Activated naive CD4-positive, alpha-beta T cell treated with anti-CD3 and anti-CD28 coated beads, Interleukin-2, amount 50 U/mL, for 16 hours (primary cell): ENCODE data around the gene IL1RAPL1.

Experiments used
- DNase-seq: peaks from one replicate; pipeline ENCODE4 v3.0.0-alpha.2; 2020

IL1RAPL1 gene

GRCh38 chrX:29138003-29138402 lies 550.8 kb downstream of the IL1RAPL1 start:
- no peak for DNase-seq

- no peak for DNase-seq
Observed at GRCh38 chrX:29143356-29143755, 556.1 kb downstream of the IL1RAPL1 start.

- DNase-seq = no peak
Observed at GRCh38 chrX:29143756-29144155, 556.5 kb downstream of the IL1RAPL1 start.

DNA sequence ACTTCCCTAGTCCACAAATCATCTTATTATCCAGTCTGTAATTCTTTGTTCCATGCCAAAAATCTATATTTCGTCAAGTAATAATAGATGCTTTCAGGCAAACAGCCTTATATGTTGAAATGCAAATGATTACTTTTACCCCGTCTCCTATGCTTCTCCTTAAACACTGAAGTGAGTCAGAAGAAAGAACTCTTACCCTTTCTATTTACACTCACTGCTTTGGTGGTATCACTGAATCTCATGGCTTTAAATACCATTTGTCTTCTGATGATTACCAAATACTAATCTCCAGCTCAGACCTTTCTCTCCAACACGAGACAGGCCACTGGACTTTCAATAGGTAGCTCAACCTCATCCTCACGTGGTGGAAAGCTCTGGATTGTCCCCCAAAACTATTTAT lies 558.1 kb downstream of the IL1RAPL1 start:
- DNase-seq = no peak

DNA sequence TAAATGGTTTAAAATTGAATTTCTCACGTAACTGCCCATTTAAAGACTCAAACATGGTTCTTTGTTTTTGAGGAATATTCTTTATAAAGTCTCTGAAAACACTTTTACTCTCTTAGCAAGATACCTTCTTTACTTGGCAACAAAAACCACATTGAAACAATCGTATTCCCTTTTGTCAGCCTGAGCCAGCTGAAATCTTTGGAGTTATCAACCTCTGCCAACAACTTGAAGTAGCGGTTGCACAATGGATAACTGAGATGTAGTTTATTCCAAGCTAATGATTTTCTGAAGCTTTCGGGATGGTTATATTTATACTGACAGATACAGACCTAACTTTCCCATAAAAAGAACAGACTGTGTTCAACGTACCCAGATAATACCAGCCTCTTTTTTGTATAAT lies 561.3 kb downstream of the IL1RAPL1 start:
- DNase-seq = no peak

DNA sequence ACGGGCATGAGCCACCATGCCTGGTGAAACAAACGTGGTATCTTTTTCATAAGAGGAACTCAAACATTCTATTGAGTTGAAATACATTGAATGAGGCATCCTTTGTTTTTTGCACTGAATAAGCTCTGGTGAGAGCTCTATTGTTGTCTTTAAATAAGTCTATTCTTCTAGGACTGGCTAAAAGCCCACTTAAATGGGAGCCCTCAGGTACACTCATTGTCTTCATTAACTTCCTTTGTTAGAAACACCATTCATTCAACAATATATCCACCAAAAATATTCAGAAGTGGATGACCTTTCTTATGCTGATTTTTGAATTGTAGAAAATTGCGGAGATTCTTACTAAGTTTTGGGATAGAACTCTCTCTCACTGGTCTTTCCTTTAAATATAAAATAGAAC lies 568.0 kb downstream of the IL1RAPL1 start:
- DNase-seq = no peak

- no peak for DNase-seq
Observed at GRCh38 chrX:29172880-29173279, 585.6 kb downstream of the IL1RAPL1 start.

GRCh38 chrX:29187264-29187663 lies 600.0 kb downstream of the IL1RAPL1 start:
- no peak for DNase-seq

DNA sequence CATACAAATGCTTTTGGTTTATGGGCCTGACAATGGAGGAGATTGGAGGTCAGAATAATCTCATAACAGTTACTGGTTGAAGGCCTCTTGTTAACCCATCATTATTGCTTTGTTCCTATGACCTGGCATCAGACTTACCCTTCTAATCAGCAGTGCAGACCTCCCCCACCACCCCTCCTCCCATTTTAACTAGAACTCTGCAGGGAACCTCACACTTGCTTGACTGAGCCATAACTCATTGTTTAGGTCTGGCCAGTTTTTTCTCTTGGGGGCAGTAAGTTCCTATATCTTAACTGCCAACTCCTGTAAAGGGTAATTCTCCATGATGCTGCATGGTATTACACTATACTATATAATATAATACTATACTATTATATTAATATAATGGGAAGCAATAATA lies 609.3 kb downstream of the IL1RAPL1 start:
- no peak for DNase-seq

DNA sequence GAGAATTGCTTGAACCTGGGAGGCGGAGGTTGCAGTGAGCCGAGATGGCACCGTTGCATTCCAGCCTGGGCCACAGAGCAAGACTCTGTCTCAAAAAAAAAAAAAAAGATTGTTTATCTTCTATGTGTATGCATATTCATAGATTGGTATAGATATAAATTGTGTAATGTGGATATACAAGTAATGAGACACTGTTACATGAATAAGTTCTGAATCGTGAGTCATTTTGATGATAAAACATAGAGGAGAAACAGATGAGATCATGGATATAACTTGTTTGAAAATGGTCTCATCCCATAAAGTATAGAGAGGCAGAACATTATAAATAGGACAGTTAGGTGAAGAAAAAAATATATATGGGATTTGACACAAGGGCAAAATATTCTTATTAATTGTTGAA lies 628.0 kb downstream of the IL1RAPL1 start:
- no peak for DNase-seq

DNA sequence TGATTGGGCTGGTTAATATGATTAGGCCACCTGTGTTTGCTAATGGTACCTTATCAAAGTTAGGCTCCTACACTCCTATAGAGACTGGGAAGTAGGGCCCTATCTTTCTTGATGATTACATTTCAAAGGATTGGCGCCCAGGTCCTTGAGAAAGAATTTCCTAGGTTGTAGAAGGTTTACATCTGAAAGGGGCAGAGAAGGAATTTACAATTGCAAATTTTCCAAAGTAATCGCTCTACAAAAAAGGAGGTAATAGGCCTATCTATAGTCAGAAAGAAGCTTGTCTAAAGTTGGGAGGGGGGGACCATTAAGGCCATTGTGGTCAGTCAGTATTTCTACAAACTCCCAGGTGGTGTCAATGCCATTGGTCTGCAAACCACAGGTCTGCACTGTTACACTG lies 638.4 kb downstream of the IL1RAPL1 start:
- no peak for DNase-seq

DNA sequence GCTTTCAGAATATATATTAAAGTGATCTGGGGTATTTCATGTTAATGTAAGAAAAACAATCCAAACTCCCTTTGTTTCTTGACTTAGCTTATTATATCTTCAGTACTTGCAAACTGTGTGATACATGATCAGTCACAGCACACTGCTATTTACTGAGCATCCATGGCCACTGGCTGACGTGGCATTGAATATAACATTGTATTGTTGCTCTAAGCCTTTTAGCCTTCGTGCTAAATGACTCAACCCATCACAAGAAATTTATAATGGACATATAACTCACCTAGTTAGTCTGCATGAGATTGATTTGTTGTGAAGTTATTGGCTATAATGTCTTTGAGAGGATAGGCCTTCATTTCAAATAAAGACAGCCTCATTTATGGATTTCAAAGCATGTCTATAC lies 642.6 kb downstream of the IL1RAPL1 start:
- no peak for DNase-seq

GRCh38 chrX:29231800-29232199 lies 644.6 kb downstream of the IL1RAPL1 start:
- DNase-seq = no peak

DNA sequence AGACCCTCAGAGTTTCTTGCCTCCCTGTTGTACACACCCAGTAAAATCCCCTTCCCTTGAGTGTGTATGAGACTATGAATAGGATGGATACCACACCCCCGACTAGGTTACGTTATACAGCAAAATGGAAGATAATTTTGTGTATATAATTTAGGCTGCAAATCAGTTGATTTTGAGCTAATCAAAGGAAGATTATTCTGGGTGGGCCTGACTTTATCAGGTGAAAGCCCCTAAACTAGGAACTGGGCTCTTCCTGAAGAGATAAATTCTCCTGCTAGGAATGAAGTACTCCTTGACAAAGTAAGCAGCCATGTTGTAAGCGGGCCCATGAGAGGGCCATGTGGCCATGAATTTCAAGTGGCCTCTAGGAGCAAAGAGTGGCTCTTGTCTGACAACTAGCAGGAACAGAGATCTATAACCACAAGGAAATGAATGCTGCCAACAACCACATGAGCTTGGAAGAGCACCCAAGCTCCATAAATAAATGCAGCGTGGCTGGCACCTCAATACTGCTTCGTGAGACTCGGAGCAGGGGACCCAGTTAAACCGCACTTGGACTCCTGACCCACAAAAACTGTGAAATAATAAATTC lies 646.4 kb downstream of the IL1RAPL1 start:
- no peak for DNase-seq

DNA sequence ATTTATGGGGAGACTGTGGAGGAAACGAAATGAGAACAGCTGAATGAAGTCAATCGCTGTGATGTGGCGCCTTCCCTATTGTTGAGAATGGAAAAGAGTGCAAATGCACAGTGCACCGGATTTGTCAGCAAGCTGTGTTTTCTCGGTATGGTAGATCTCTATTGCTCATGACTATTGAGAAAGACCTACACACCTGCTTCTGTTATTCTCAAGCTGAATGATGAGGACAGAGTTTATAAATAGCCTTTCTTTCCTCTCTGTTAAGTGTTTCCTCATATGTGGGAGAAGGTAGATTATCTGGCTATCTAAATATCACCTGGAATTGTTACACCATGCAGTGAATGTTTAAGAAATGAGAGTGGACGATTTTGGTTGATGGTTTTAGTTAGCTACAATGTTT lies 650.7 kb downstream of the IL1RAPL1 start:
- no peak for DNase-seq

DNA sequence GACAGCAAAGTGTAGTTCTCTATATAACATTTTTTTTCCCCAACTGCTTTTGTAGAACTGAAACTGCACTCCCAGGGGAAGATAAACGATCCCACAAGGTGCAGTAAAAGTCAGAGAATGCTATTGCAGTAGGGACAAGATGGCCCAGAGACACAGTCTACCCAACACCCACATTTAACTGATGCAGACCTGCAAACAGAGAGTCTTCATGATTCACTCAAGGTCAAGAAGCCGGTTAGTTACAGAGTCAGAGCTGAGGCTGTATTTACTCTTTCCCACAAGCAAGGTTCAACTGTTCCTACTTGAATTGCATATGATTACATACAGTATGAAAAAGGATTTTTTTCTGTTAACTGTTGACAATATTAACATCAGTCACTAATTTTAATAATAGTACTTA lies 654.6 kb downstream of the IL1RAPL1 start:
- DNase-seq = no peak

- no peak for DNase-seq
Observed at GRCh38 chrX:29242856-29243255, 655.6 kb downstream of the IL1RAPL1 start.

- DNase-seq = no peak
Observed at GRCh38 chrX:29243942-29244341, 656.7 kb downstream of the IL1RAPL1 start.

DNA sequence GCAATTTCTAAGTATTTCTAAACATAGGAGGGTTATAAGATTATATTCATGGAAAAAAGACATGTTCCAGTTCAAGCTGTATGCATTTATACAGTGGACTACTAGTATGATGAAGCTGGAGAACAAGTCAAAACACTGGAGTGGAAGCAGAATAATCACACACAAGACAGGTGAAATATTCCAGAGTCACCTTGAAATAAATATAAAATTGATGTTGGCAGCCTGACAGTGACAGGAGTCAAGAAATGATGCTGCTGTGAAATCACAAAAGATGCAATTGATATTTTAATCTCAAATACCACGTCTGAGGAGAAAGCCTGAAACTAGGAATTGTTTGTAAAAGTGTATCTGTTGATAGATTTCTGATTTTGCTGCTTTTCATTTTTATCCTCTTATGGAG lies 667.3 kb downstream of the IL1RAPL1 start:
- DNase-seq = no peak

DNA sequence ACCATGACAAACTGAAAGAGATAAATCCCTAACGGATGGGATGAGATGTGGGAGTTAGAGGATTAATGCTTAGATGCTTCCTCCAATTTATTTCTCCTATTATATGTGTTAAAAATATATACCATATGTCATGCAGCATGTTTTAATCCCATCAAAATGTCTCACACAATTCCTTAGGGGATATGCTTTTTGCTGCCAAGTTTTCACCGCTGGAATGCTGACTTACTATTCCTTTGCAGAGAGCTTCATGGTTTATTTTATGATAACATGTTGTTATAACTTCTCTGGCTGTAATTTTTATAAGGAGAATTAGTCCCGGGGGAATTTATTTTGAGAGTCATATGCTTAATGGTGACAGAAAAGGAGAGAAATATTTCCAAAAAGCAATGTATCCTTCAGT lies 670.3 kb downstream of the IL1RAPL1 start:
- no peak for DNase-seq

DNA sequence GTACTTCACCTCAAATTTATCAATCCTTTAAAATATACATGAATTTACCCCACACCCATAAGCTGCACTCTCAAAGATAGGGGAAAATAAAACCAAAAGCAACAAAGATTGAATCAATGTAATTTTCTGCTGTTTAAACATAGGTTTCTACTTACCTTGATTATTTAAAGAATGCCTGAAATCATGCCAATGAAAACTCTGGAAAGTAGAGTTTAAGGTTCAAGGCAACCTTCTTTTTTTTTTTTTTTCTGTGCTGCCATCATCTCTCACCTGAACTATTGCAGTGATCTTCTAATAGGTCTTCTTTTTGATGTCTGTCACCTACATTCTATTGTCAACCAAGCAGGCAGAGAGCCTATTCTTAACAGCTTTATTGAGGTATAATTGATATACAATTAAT lies 682.1 kb downstream of the IL1RAPL1 start:
- no peak for DNase-seq

DNA sequence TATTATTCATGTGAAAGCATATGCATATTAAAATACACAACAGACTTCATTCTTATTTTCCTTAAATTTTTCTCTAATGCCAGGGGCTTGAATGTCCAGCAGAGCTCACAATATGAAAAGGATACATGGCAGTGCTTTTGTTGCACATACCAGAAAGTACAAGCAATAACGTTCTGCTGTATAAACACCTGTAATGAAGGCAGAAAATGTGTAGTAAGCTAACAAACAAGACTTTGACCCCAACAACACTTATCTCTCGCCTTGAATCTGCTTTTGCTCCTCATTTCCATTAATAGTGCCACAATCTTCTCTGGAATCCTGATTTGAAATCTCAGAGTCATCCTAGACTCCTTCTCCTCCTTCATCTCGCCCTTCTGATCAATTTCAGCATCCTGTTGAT lies 687.3 kb downstream of the IL1RAPL1 start:
- no peak for DNase-seq

GRCh38 chrX:29275928-29276327 lies 688.7 kb downstream of the IL1RAPL1 start:
- no peak for DNase-seq

DNA sequence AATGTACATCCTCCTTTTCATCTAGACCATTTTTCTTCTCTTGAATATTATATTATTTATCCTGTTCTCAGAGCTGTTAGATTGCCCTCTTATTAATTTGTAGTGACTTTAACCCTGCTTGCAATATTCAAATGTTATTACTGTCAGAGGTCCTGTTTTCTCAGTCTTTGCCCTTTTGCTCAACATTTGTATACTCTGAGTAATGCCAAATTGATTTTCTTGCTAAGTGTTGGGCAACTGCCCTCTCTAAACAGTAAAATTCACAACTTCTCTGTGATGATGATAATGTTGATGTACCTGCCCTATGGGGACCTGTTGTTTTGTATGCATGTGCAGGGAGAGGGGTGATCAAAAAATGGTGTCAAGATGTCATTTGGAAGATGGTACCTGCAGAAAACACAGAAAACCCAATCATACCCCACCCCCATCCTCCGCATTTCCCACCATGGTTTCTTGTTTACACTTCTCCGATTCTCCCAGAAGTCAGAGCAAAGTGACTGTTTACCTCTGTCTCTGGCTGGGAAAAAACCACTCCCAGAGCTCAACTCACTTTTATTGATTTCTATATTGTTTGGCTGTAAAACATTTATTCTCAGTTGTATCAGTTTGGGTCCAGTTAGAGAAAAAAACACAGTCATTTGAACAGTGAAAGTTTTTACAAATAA lies 694.0 kb downstream of the IL1RAPL1 start:
- DNase-seq = no peak

DNA sequence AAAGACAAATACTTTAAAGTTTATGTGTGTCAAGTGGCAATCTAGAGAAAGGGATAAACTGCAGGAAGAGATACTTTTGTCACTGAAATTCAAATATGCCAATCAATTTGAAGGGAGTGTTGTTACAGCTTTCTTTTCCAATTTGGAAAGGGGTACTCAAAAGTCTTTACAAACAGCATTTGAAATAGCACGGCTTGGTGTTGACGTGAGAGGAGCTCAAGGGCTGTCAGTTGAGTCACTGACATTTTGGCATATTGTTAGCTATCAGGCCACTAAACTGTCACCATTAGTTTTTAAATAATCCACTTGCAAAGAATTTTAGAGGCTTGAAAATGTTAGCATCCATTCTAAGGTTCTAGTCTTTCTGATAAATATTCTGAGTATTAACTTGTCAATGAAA lies 698.4 kb downstream of the IL1RAPL1 start:
- DNase-seq = no peak
